Neural cell (in vitro differentiated cells): Measurements from ENCODE around the gene MAGEA2B.
"Not testable (repeated sequence)": the region's sequence is repeated elsewhere in the genome, so short reads cannot be mapped to it uniquely, and the experiment has no call there.

ENCODE experiments used
- EP300 ChIP-seq: fragments of 450-650 bp; conservative IDR thresholded peaks from 2 replicates; pipeline ENCODE4 v1.6.1; 2014; ENCODE audit warnings: antibody characterized with exemption, mild to moderate bottlenecking, moderate library complexity; ENCODE audit not compliant: poor library complexity, severe bottlenecking
- EZH2 ChIP-seq: fragments of 200-600, 300-800 bp; shearing (Covaris generic), sonication (generic); IDR thresholded peaks from 2 replicates; pipeline ENCODE4 v1.6.1; 2014; ENCODE audit warnings: antibody characterized with exemption, low read length, borderline replicate concordance, mild to moderate bottlenecking; ENCODE audit not compliant: insufficient read depth, poor library complexity, severe bottlenecking
- POLR2AphosphoS5 ChIP-seq: IDR thresholded peaks from 2 replicates; pipeline ENCODE4 v1.6.1; 2012
- TF ChIP-seq, protein P1 (sequence below): fragments of 450-650 bp; IDR thresholded peaks from 2 replicates; pipeline ENCODE4 v1.5.1; 2014; ENCODE audit warnings: antibody characterized with exemption, mild to moderate bottlenecking, moderate library complexity; ENCODE audit not compliant: poor library complexity, severe bottlenecking

DNA sequence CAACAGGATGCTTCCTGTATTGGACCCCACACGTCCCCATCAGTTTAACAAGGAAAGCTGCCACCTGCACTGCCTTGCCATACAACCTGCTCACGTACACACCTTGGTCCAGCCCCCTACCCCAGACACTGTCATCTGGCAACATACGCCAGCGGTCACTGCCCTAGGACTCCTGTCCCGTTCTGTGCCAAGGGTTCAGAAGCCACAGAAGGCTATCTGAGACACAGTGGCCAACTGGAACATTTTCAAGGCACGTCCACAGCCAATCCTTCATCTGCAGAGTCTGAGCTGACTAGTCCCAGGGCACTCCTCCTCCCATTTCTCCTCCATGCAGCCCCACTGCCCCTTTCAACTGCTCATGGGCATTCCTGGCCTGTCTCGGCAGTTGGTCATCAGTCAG lies 47.2 kb downstream of the MAGEA2B start:
- TF ChIP-seq, protein P1, sequence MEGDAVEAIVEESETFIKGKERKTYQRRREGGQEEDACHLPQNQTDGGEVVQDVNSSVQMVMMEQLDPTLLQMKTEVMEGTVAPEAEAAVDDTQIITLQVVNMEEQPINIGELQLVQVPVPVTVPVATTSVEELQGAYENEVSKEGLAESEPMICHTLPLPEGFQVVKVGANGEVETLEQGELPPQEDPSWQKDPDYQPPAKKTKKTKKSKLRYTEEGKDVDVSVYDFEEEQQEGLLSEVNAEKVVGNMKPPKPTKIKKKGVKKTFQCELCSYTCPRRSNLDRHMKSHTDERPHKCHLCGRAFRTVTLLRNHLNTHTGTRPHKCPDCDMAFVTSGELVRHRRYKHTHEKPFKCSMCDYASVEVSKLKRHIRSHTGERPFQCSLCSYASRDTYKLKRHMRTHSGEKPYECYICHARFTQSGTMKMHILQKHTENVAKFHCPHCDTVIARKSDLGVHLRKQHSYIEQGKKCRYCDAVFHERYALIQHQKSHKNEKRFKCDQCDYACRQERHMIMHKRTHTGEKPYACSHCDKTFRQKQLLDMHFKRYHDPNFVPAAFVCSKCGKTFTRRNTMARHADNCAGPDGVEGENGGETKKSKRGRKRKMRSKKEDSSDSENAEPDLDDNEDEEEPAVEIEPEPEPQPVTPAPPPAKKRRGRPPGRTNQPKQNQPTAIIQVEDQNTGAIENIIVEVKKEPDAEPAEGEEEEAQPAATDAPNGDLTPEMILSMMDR: not testable (repeated sequence)
- TF ChIP-seq EP300, EZH2, POLR2AphosphoS5: not testable (repeated sequence)
